Sigmoid colon (tissue), 7 donors: ENCODE data around the gene ZWILCH. TPM values are rescaled to one million over a fixed set of nuclear protein-coding genes. Genes with fewer than 3 reads are reported as not detected.
A peak's percentile ranks its signal among the peaks of the same experiment; 100 is the strongest.
"Not testable (repeated sequence)": the region's sequence is repeated elsewhere in the genome, so short reads cannot be mapped to it uniquely, and the experiment has no call there.

Experiments
- DNase-seq: peaks from one replicate; pipeline ENCODE4 v3.0.0-alpha.2; 2019
- H3K27ac ChIP-seq, 4 donors: fragments of 200-600 bp; sonication (generic); one replicate each; pipeline ENCODE4 v1.5.1; 2016 to 2019; ENCODE audit warnings: mild to moderate bottlenecking in 1 of 4
- H3K27me3 ChIP-seq, 3 donors: fragments of 200-600 bp; sonication (generic); one replicate each; pipeline ENCODE4 v1.5.1; 2019; ENCODE audit warnings: mild to moderate bottlenecking in 1 of 3
- H3K36me3 ChIP-seq, 4 donors: fragments of 200-600 bp; sonication (generic); one replicate each; pipeline ENCODE4 v1.5.1; 2016 to 2019
- H3K4me1 ChIP-seq, 4 donors: fragments of 200-600 bp; sonication (generic); one replicate each; pipeline ENCODE4 v1.5.1; 2017 to 2019
- H3K4me3 ChIP-seq, 4 donors: fragments of 200-600 bp; sonication (generic); one replicate each; pipeline ENCODE4 v1.5.1; 2017 to 2019; ENCODE audit warnings: mild to moderate bottlenecking in 2 of 4, moderate library complexity in 1 of 4
- H3K9me3 ChIP-seq, 4 donors: fragments of 200-600 bp in 3 of 4; sonication (generic) in 3 of 4; one replicate each; pipeline versions ENCODE4 v1.5.1 to v1.6.1; 2013 to 2019
- CTCF ChIP-seq, 4 experiments: fragments of 450-650 bp in 3 of 4; fragments of 200-600 bp in 1 of 4; IDR thresholded peaks; one replicate each; pipeline ENCODE4 v1.5.1; 2016 to 2019; ENCODE audit warnings: antibody characterized with exemption in 4 of 4, mild to moderate bottlenecking in 3 of 4, moderate library complexity in 2 of 4
- EP300 ChIP-seq, 4 donors: sonication (generic); formaldehyde crosslinking; IDR thresholded peaks; one replicate each; pipeline ENCODE4 v1.6.1; 2017; ENCODE audit warnings: antibody characterized with exemption in 4 of 4
- POLR2A ChIP-seq, 2 donors: fragments of 450-650 bp; IDR thresholded peaks; one replicate each; pipeline ENCODE4 v1.6.1; 2016; ENCODE audit warnings: antibody characterized with exemption in 2 of 2, mild to moderate bottlenecking in 2 of 2, moderate library complexity in 2 of 2
- POLR2AphosphoS5 ChIP-seq, 4 donors: sonication (generic); formaldehyde crosslinking; IDR thresholded peaks; one replicate each; pipeline ENCODE4 v1.6.1; 2017; ENCODE audit warnings: antibody characterized with exemption in 4 of 4
- WGBS, 2 donors: extraction: QIAGEN DNeasy Blood & Tissue Kit; methylation state at CpG; one replicate each; pipeline ENCODE4 v1.1.7; 2013; 5-methylcytosine and 5-hydroxymethylcytosine counted together
- intact Hi-C: fragments of 100-400 bp; cut with DNase I; formaldehyde crosslinking; loops from one replicate; pipeline ENCODE4 v1.15.1; 2023
- polyA plus RNA-seq, 3 donors: library from polyadenylated mRNA; stranded (reverse); fragments of 200-250 nt; gene quantifications; one replicate each; pipeline ENCODE4 v1.2.3, GENCODE V29; 2013
- total RNA-seq, 4 donors: library from RNA; depleted of rRNA; stranded (reverse); fragments of >200 nt; gene quantifications; one replicate each; pipeline ENCODE4 v1.1.0, GENCODE V29; 2016
- donor health status: healthy with polysubstance abuse.
- donor health status: Bipolar disorder and iron deficiency.
- donor health status: healthy.

The ZWILCH gene
- total and polyA plus RNA-seq, 7 donors, result 3.1 to 9.3 (median 5.8) TPM

GRCh38 chr15:66502491-66502890 is 2.6 kb upstream of the ZWILCH start:
- peaks cover 25 to 54% (median 45%) of the 10 kb centered on the region in 4 donors for H3K36me3 ChIP-seq
- H3K9me3 ChIP-seq, result no peaks in the 10 kb centered on the region
- TF ChIP-seq POLR2AphosphoS5 (IDR thresholded peaks at IDR 0.05) (no peak), EP300 (IDR thresholded peaks at IDR 0.05) (no peak), CTCF (IDR thresholded peaks at IDR 0.05) (no peak), POLR2A (IDR thresholded peaks at IDR 0.05) (no peak)
- H3K4me1 ChIP-seq, result peaks cover 0 to 39% (median 30%) of the 10 kb centered on the region in 4 donors
- WGBS, 2 donors, result 76 to 77% methylated on average over 10 of the region's 10 CpGs
- H3K4me3 ChIP-seq, result no peak overlapping the region
- H3K27me3 ChIP-seq, result no peaks in the 10 kb centered on the region
- no peak for DNase-seq
- intact Hi-C loops, result loop anchor here (5.0 kb wide), 1 partner anchor 350 kb away; no protein-coding TSS in a partner anchor
- no peak overlapping the region for H3K27ac ChIP-seq

GRCh38 chr15:66503041-66503648 is 2.0 kb upstream of the ZWILCH start:
- intact Hi-C loops, result loop anchor here (5.0 kb wide), 1 partner anchor 349 kb away; no protein-coding TSS in a partner anchor

GRCh38 chr15:66503780-66504562 is 1.2 kb upstream of the ZWILCH start:
- TF ChIP-seq POLR2A (IDR thresholded peaks at IDR 0.05) (no peak), CTCF (IDR thresholded peaks at IDR 0.05) (no peak), POLR2AphosphoS5 (IDR thresholded peaks at IDR 0.05) (no peak), EP300 (IDR thresholded peaks at IDR 0.05) (no peak)
- Histone ChIP-seq H3K4me1 (peaks cover 0 to 30% (median 22%) of the 10 kb centered on the region in 4 donors), H3K9me3 (no peaks in the 10 kb centered on the region), H3K36me3 (peaks cover 18 to 45% (median 36%) of the 10 kb centered on the region in 4 donors), H3K4me3 (peak overlapping the region; percentile 65 to 87 (median 78)), H3K27me3 (no peaks in the 10 kb centered on the region), H3K27ac (peak overlapping the region; percentile 88 to 90 (median 89))
- DNase-seq, result no peak
- 1% methylated on average over 12 of the region's 12 CpGs for WGBS, 2 donors
- intact Hi-C loops, result loop anchor here (2.0 to 5.0 kb wide), 3 partner anchors 117 to 348 kb away; partner anchors contain the start of genes MAP2K1 and TIPIN

More at GRCh38 chr15:66503041-66503648, 2.0 kb upstream of the ZWILCH start:
- Histone ChIP-seq H3K27ac (peak overlapping the region in 3 of 4 donors; percentile 88 to 90 (median 89)), H3K4me1 (peaks cover 0 to 35% (median 25%) of the 10 kb centered on the region in 4 donors), H3K4me3 (peak overlapping the region in 3 of 4 donors; percentile 72 to 87 (median 85)), H3K36me3 (peaks cover 25 to 53% (median 44%) of the 10 kb centered on the region in 4 donors)
- H3K27me3 ChIP-seq, H3K9me3 ChIP-seq, DNase-seq: not testable (repeated sequence)
- 32 to 59% methylated on average over 13 of the region's 13 CpGs for WGBS, 2 donors

GRCh38 chr15:66505430-66505811 is 295 bp downstream of the ZWILCH start:
- H3K27me3 ChIP-seq, result no peaks in the 10 kb centered on the region
- TF ChIP-seq POLR2A (IDR thresholded peaks at IDR 0.05) (no peak), POLR2AphosphoS5 (IDR thresholded peaks at IDR 0.05) (no peak), EP300 (IDR thresholded peaks at IDR 0.05) (no peak), CTCF (IDR thresholded peaks at IDR 0.05) (no peak)
- H3K4me3 ChIP-seq, result peak overlapping the region; percentile 65 to 87 (median 78)
- peaks cover 7 to 30% (median 21%) of the 10 kb centered on the region in 4 donors for H3K36me3 ChIP-seq
- H3K9me3 ChIP-seq, result no peaks in the 10 kb centered on the region
- 0 to 1% methylated on average over 13 of the region's 13 CpGs for WGBS, 2 donors
- peaks cover 0 to 30% (median 22%) of the 10 kb centered on the region in 4 donors for H3K4me1 ChIP-seq
- H3K27ac ChIP-seq, result peak overlapping the region; percentile 88 to 90 (median 89)
- intact Hi-C loops, result loop anchor here (2.0 kb wide), 2 partner anchors 119 to 149 kb away; partner anchors contain the start of genes MAP2K1 and TIPIN
- DNase-seq, result no peak

- WGBS, 2 donors, result 41 to 57% methylated on average over 4 of the region's 4 CpGs
- peaks cover 0 to 30% (median 22%) of the 10 kb centered on the region in 4 donors for H3K4me1 ChIP-seq
- H3K9me3 ChIP-seq, result no peaks in the 10 kb centered on the region
- no peaks in the 10 kb centered on the region for H3K27me3 ChIP-seq
- intact Hi-C loops, result loop anchor here (2.0 kb wide), 2 partner anchors 119 to 149 kb away; partner anchors contain the start of genes MAP2K1 and TIPIN
- no peak for TF ChIP-seq POLR2AphosphoS5 (IDR thresholded peaks at IDR 0.05)
- TF ChIP-seq CTCF (IDR thresholded peaks at IDR 0.05), result no peak
- TF ChIP-seq POLR2A (IDR thresholded peaks at IDR 0.05), result no peak
- TF ChIP-seq EP300 (IDR thresholded peaks at IDR 0.05), result no peak
- peak overlapping the region; percentile 88 to 90 (median 89) for H3K27ac ChIP-seq
- no peak for DNase-seq
- peaks cover 5 to 27% (median 17%) of the 10 kb centered on the region in 4 donors for H3K36me3 ChIP-seq
- H3K4me3 ChIP-seq, result peak overlapping the region in 3 of 4 donors; percentile 65 to 87 (median 72)
These were observed 692 bp downstream of the ZWILCH start for GRCh38 chr15:66505818-66506217.
